GM12878 (cell line): ENCODE results near the gene TMCO5A.

Experiments used
- ASH2L ChIP-seq: fragments of 300-600, 200-600 bp; sonication (generic); IDR thresholded peaks from 2 replicates; pipeline ENCODE4 v1.6.1; 2017; ENCODE audit warnings: low read depth, mild to moderate bottlenecking, borderline replicate concordance
- POLR2A ChIP-seq: IDR thresholded peaks from 2 replicates; pipeline ENCODE4 v1.6.1; 2011; ENCODE audit warnings: low read depth, mild to moderate bottlenecking, low read length

GRCh38 chr15:37888356-37888755 is 46.1 kb upstream of the TMCO5A start:
- no peak for TF ChIP-seq ASH2L
- TF ChIP-seq POLR2A, result no peak
